H9 (cell line): ENCODE results near the gene CILP2. TPM values are rescaled to one million over a fixed set of nuclear protein-coding genes. Genes with fewer than 3 reads are reported as not detected.

Experiments used
- DNase-seq: peaks from one replicate; pipeline ENCODE4 v3.0.0-alpha.2; 2017
- H2AFZ ChIP-seq: one replicate; pipeline ENCODE4 v1.6.1; 2013; ENCODE audit warnings: mild to moderate bottlenecking, low read length, control low read depth, moderate library complexity
- H2AK5ac ChIP-seq: 2 replicates; pipeline ENCODE4 v1.6.1; 2013; ENCODE audit warnings: low read length, control low read depth, mixed read lengths; ENCODE audit not compliant: insufficient read length
- H2BK120ac ChIP-seq: one replicate; pipeline ENCODE4 v1.6.1; 2013; ENCODE audit warnings: low read depth, mild to moderate bottlenecking, low read length, control low read depth, inconsistent platforms; ENCODE audit not compliant: poor library complexity, severe bottlenecking
- H2BK12ac ChIP-seq: 2 replicates; pipeline ENCODE4 v1.6.1; 2013; ENCODE audit warnings: low read length, control low read depth, mixed read lengths, low read depth; ENCODE audit not compliant: insufficient read length
- H2BK15ac ChIP-seq: 2 replicates; pipeline ENCODE4 v1.6.1; 2013; ENCODE audit warnings: low read depth, low read length, control low read depth
- H2BK20ac ChIP-seq: one replicate; pipeline ENCODE4 v1.6.1; 2013; ENCODE audit warnings: low read depth, mild to moderate bottlenecking, low read length, control low read depth, inconsistent platforms; ENCODE audit not compliant: poor library complexity, severe bottlenecking
- H2BK5ac ChIP-seq: 2 replicates; pipeline ENCODE4 v1.6.1; 2013; ENCODE audit warnings: low read length, control low read depth, mixed read lengths; ENCODE audit not compliant: insufficient read length
- H3K14ac ChIP-seq: 2 replicates; pipeline ENCODE4 v1.6.1; 2013; ENCODE audit warnings: low read length, control low read depth; ENCODE audit not compliant: insufficient read depth
- H3K18ac ChIP-seq: 2 replicates; pipeline ENCODE4 v1.6.1; 2013; ENCODE audit warnings: low read depth, mild to moderate bottlenecking, mixed read lengths, low read length, control low read depth; ENCODE audit not compliant: insufficient read length
- H3K23ac ChIP-seq: 2 replicates; pipeline ENCODE4 v1.6.1; 2013; ENCODE audit warnings: low read length, control low read depth, mixed read lengths, low read depth; ENCODE audit not compliant: insufficient read length
- H3K23me2 ChIP-seq: 2 replicates; pipeline ENCODE4 v1.6.1; 2013; ENCODE audit warnings: low read depth, mild to moderate bottlenecking, mixed read lengths, low read length, control low read depth; ENCODE audit not compliant: insufficient read length, poor library complexity, severe bottlenecking
- H3K27ac ChIP-seq: 2 replicates; pipeline ENCODE4 v1.5.1; 2013; ENCODE audit warnings: low read length, control low read depth, mixed read lengths, low read depth; ENCODE audit not compliant: insufficient read length
- H3K27me3 ChIP-seq: 2 replicates; pipeline ENCODE4 v1.6.1; 2013; ENCODE audit warnings: low read length, control low read depth, inconsistent platforms; ENCODE audit not compliant: insufficient read depth
- H3K4ac ChIP-seq: 2 replicates; pipeline ENCODE4 v1.6.1; 2013; ENCODE audit warnings: low read depth, mild to moderate bottlenecking, control low read depth, inconsistent platforms, low read length, moderate library complexity
- H3K4me1 ChIP-seq: 2 replicates; pipeline ENCODE4 v1.6.1; 2013; ENCODE audit warnings: low read length, control low read depth, inconsistent platforms; ENCODE audit not compliant: insufficient read depth
- H3K4me2 ChIP-seq: 2 replicates; pipeline ENCODE4 v1.6.1; 2013; ENCODE audit warnings: low read length, control low read depth, mixed read lengths; ENCODE audit not compliant: insufficient read length, insufficient read depth
- H3K56ac ChIP-seq: 2 replicates; pipeline ENCODE4 v1.6.1; 2013; ENCODE audit warnings: low read depth, mild to moderate bottlenecking, mixed read lengths, low read length, control low read depth; ENCODE audit not compliant: insufficient read length
- H3K79me1 ChIP-seq: 2 replicates; pipeline ENCODE4 v1.6.1; 2013; ENCODE audit warnings: low read depth, mild to moderate bottlenecking, moderate library complexity, low read length, control low read depth, inconsistent platforms; ENCODE audit not compliant: insufficient read depth, poor library complexity, severe bottlenecking
- H3K79me2 ChIP-seq: 2 replicates; pipeline ENCODE4 v1.6.1; 2013; ENCODE audit warnings: low read length, control low read depth, inconsistent platforms; ENCODE audit not compliant: insufficient read depth
- H3K9ac ChIP-seq: 2 replicates; pipeline ENCODE4 v1.6.1; 2013; ENCODE audit warnings: low read length, control low read depth, mixed read lengths; ENCODE audit not compliant: insufficient read length; ENCODE audit errors: extremely low read depth
- H3K9me3 ChIP-seq: one replicate; pipeline ENCODE4 v1.6.1; 2013; ENCODE audit warnings: low read depth, low read length, inconsistent platforms; ENCODE audit not compliant: control insufficient read depth
- H3T11ph ChIP-seq: one replicate; pipeline ENCODE4 v1.6.1; 2013; ENCODE audit warnings: mild to moderate bottlenecking, low read length, control low read depth, inconsistent platforms
- H4K20me1 ChIP-seq: one replicate; pipeline ENCODE4 v1.6.1; 2013; ENCODE audit not compliant: control insufficient read depth, insufficient read length, insufficient read depth
- H4K5ac ChIP-seq: 2 replicates; pipeline ENCODE4 v1.6.1; 2013; ENCODE audit warnings: low read depth, mild to moderate bottlenecking, mixed read lengths, low read length, control low read depth; ENCODE audit not compliant: insufficient read length
- H4K8ac ChIP-seq: replicated peaks from 2 replicates; pipeline ENCODE4 v1.6.1; 2013; ENCODE audit warnings: low read length, control low read depth, mixed read lengths, low read depth; ENCODE audit not compliant: insufficient read length
- H4K91ac ChIP-seq: 2 replicates; pipeline ENCODE4 v1.6.1; 2013; ENCODE audit warnings: low read depth, mild to moderate bottlenecking, moderate library complexity, mixed read lengths, low read length, control low read depth; ENCODE audit not compliant: insufficient read length
- H3K27ac Mint-ChIP-seq, 3 experiments: 2 replicates in 2 of 3; 3 replicates in 1 of 3; pipeline ENCODE4 v1.8.0; 2020 to 2021; ENCODE audit warnings: mixed read lengths in 3 of 3, mild to moderate bottlenecking in 1 of 3, moderate library complexity in 1 of 3
- H3K27me3 Mint-ChIP-seq: 2 replicates; pipeline ENCODE4 v1.8.0; 2021; ENCODE audit warnings: low read depth, mild to moderate bottlenecking, moderate library complexity, mixed read lengths
- H3K36me3 Mint-ChIP-seq, 3 experiments: 2 replicates in 2 of 3; 3 replicates in 1 of 3; pipeline ENCODE4 v1.8.0; 2020 to 2021; ENCODE audit warnings: low read depth in 3 of 3, mixed read lengths in 3 of 3; ENCODE audit not compliant: insufficient read depth in 1 of 3
- H3K4me1 Mint-ChIP-seq, 2 experiments: 2 replicates each; pipeline ENCODE4 v1.8.0; 2020; ENCODE audit warnings: mixed read lengths in 2 of 2
- H3K4me3 Mint-ChIP-seq, 2 experiments: 2 replicates in 1 of 2; 3 replicates in 1 of 2; pipeline ENCODE4 v1.8.0; 2020 to 2021; ENCODE audit warnings: mild to moderate bottlenecking in 2 of 2, mixed read lengths in 2 of 2, moderate library complexity in 1 of 2
- H3K9me3 Mint-ChIP-seq, 2 experiments: 2 replicates in 1 of 2; 3 replicates in 1 of 2; pipeline ENCODE4 v1.8.0; 2020; ENCODE audit warnings: mild to moderate bottlenecking in 2 of 2, mixed read lengths in 2 of 2, moderate library complexity in 1 of 2
- CTCF ChIP-seq: fragments of 200-600 bp; sonication (generic); conservative IDR thresholded peaks from 3 replicates; pipeline ENCODE4 v1.8.0; 2021; ENCODE audit warnings: antibody characterized with exemption, mild to moderate bottlenecking
- WGBS: extraction: QIAGEN DNeasy Blood & Tissue Kit; methylation state at CpG from one replicate; pipeline ENCODE4 v1.1.7; 2013; ENCODE audit warnings: missing lambda C conversion rate, low lambda C conversion rate, mixed read lengths; ENCODE audit not compliant: insufficient read length; ENCODE audit errors: extremely low coverage; 5-methylcytosine and 5-hydroxymethylcytosine counted together
- total RNA-seq: library from RNA; stranded (reverse); gene quantifications from 2 replicates; pipeline ENCODE4 v1.2.1, GENCODE V29; 2021

Gene CILP2
- total RNA-seq, 1 experiment from 2014 or later, result 6.4 TPM

GRCh38 chr19:19548915-19549759 is 11.1 kb downstream of the CILP2 start:
- DNase-seq, result no peak
- no peak overlapping the region for H3K18ac ChIP-seq

More at GRCh38 chr19:19548915-19549759, 11.1 kb downstream of the CILP2 start:
- no peaks in the 10 kb centered on the region; a peak in 1 of 5 replicates for H3K9me3 Mint-ChIP-seq
- H3K4me2 ChIP-seq, result no peak overlapping the region
- no CpG with 5 or more reads among the region's 13 CpGs for whole genome bisulfite sequencing
- H3K23ac ChIP-seq, result no peak overlapping the region
- no peaks in the 10 kb centered on the region for H3K9me3 ChIP-seq
- no peak overlapping the region for H3K4ac ChIP-seq
- peak overlapping the region in 2 of 3 experiments; percentile 25 to 52; a peak in 1 of 7 replicates for H3K27ac Mint-ChIP-seq
- H3T11ph ChIP-seq, result no peak overlapping the region
- TF ChIP-seq CTCF, result no peak
- H2BK15ac ChIP-seq, result no peak overlapping the region
- H3K27me3 ChIP-seq, result no peaks in the 10 kb centered on the region
- no peaks in the 10 kb centered on the region for H3K23me2 ChIP-seq
- H4K8ac ChIP-seq, result no peak overlapping the region
- H3K56ac ChIP-seq, result no peak overlapping the region
- H3K9ac ChIP-seq, result no peak overlapping the region
- H2BK120ac ChIP-seq, result no peak overlapping the region
- H3K14ac ChIP-seq, result no peak overlapping the region
- no peak overlapping the region for H3K27ac ChIP-seq
- H3K4me3 Mint-ChIP-seq, result no peak overlapping the region
- no peak overlapping the region for H2BK5ac ChIP-seq
- H4K20me1 ChIP-seq, result no peaks in the 10 kb centered on the region
- no peak overlapping the region for H2BK12ac ChIP-seq
- no peaks in the 10 kb centered on the region; a peak in 1 of 7 replicates for H3K36me3 Mint-ChIP-seq
- no peak overlapping the region for H2AFZ ChIP-seq
- no peaks in the 10 kb centered on the region for H3K79me1 ChIP-seq
- H3K79me2 ChIP-seq, result no peaks in the 10 kb centered on the region
- no peaks in the 10 kb centered on the region for H3K4me1 ChIP-seq
- H4K91ac ChIP-seq, result no peak overlapping the region
- H4K5ac ChIP-seq, result no peak overlapping the region
- no peak overlapping the region for H2BK20ac ChIP-seq
- H3K27me3 Mint-ChIP-seq, result peaks cover 3% of the 10 kb centered on the region; the same call in 1 of the 2 replicates
- H3K4me1 Mint-ChIP-seq, result peaks cover 0 to 8% of the 10 kb centered on the region in 2 experiments; a peak in 1 of 4 replicates
- no peak overlapping the region for H2AK5ac ChIP-seq
